Measurements from ENCODE around the gene URB1. TPM values are rescaled to one million over a fixed set of nuclear protein-coding genes. Genes with fewer than 3 reads are reported as not detected.

Gene URB1
- total and polyA plus RNA-seq, 9 of the 15 experiments (the other 6 are each of a cell fraction or from before 2014, with no cell fraction given): 0.97 to 53.6 (median 21.5) TPM

GRCh38 chr21:32392880-32393676 lies at the start of gene URB1 (continued):
- TF ChIP-seq ETS1 (conservative IDR thresholded peaks at IDR 0.05; ENCODE audit: control insufficient read depth, low read depth, low read length): peak; percentile 97
- TF ChIP-seq STAG1 (CRISPR knock-in tag; IDR thresholded peaks at IDR 0.05; ENCODE audit: borderline replicate concordance): no peak
- peak; percentile 63; the same call in 1 of the 2 replicates for TF ChIP-seq FOXJ2 (tag; IDR thresholded peaks at IDR 0.05)

GRCh38 chr21:32437729-32438128 lies 44.9 kb upstream of the URB1 start:
- H3K27ac ChIP-seq (ENCODE audit: extremely low read depth, low read depth, low read length): no peak overlapping the region
- H3K9ac ChIP-seq (ENCODE audit: insufficient read depth in 1 of 2, low read depth in 2 of 2, low read length in 2 of 2): no peak overlapping the region
- no peaks in the 10 kb centered on the region for H3K79me2 ChIP-seq (ENCODE audit: control insufficient read depth, insufficient read depth, low read length)
- no peaks in the 10 kb centered on the region; a peak in 3 of 5 replicates for H3K4me1 ChIP-seq (replicated peaks in 1 of 2; ENCODE audit: control insufficient read depth in 2 of 2, insufficient read depth in 2 of 2, low read length in 2 of 2)
- ChIA-PET CTCF (ENCODE audit: low intra/inter-chr PET ratio) (no interaction called here), POLR2A (interaction anchor here (0.6 kb wide), 1 partner anchor 138 kb away, joined by 6 read pairs; no protein-coding TSS in a partner anchor)
- no peaks in the 10 kb centered on the region for H3K36me3 ChIP-seq (ENCODE audit: control insufficient read depth, insufficient read depth, low read length)
- H4K20me1 ChIP-seq (replicated peaks; ENCODE audit: control insufficient read depth, insufficient read depth, low read length): no peaks in the 10 kb centered on the region
- H3K27me3 ChIP-seq (ENCODE audit: control insufficient read depth in 2 of 2, insufficient read depth in 2 of 2, low read length in 2 of 2): peaks cover 28 to 45% of the 10 kb centered on the region in 2 experiments
- in situ Hi-C loops (cut with MboI) (no loop called here), intact Hi-C loops (cut with micrococcal nuclease) (no loop called here)
- no TSS peak for BruUV-seq (replicated peaks)
- no peak overlapping the region; the same call in 1 of the 2 replicates for H3K4me2 ChIP-seq (ENCODE audit: insufficient read depth, low read length)
- no peak overlapping the region for H2AFZ ChIP-seq (ENCODE audit: low read depth, low read length)
- no peaks in the 10 kb centered on the region for H3K9me1 ChIP-seq (ENCODE audit: control insufficient read depth, insufficient read depth, low read length)
- 5% methylated on average over 12 of the region's 12 CpGs for WGBS (ENCODE audit: insufficient coverage, low coverage, missing lambda C conversion rate)
- H3K4me3 ChIP-seq: no peak overlapping the region
- FAIRE-seq (no peak), DNase-seq (ENCODE audit: extremely low read depth in 1 of 4, low spot score in 3 of 4) (no peak), ATAC-seq (peak; percentile 42)
- H3K9me3 ChIP-seq (replicated peaks; ENCODE audit: control insufficient read depth, insufficient read depth, low read depth, low read length): no peaks in the 10 kb centered on the region
- TF ChIP-seq ZNF655 (CRISPR knock-in tag; IDR thresholded peaks at IDR 0.05) (no peak), DIDO1 (tag; IDR thresholded peaks at IDR 0.05; ENCODE audit: low read depth) (0 out of 2 replicates have a peak, but pooled peaks have one; percentile 46), ZBTB11 (CRISPR knock-in tag; IDR thresholded peaks at IDR 0.05) (peak in 1 of 3 experiments; percentile 79; a peak in 2 of 6 replicates)
